Liver (tissue), 9 donors: ENCODE results near the gene C1S. TPM values are rescaled to one million over a fixed set of nuclear protein-coding genes. Genes with fewer than 3 reads are reported as not detected.

ENCODE experiments used
- DNase-seq: peaks from one replicate; pipeline ENCODE4 v3.0.0-alpha.2; 2017; ENCODE audit warnings: low spot score
- H3K27ac ChIP-seq, 2 donors: one replicate each; pipeline ENCODE4 v1.7.0; 2013; ENCODE audit warnings: inconsistent platforms in 2 of 2, low read length in 2 of 2, control low read depth in 1 of 2, low read depth in 1 of 2, mild to moderate bottlenecking in 1 of 2
- H3K27me3 ChIP-seq, 4 donors: one replicate each; pipeline versions ENCODE4 v1.6.1 to v1.7.0; 2013; ENCODE audit warnings: low read length in 3 of 4, inconsistent platforms in 1 of 4, mild to moderate bottlenecking in 1 of 4, moderate library complexity in 1 of 4; ENCODE audit not compliant: control insufficient read depth in 4 of 4, insufficient read depth in 4 of 4
- H3K36me3 ChIP-seq, 4 donors: one replicate each; pipeline versions ENCODE4 v1.6.1 to v1.7.0; 2013; ENCODE audit warnings: low read length in 3 of 4, mild to moderate bottlenecking in 3 of 4, low read depth in 1 of 4, moderate library complexity in 1 of 4; ENCODE audit not compliant: control insufficient read depth in 4 of 4, insufficient read depth in 3 of 4
- H3K4me1 ChIP-seq, 4 donors: one replicate each; pipeline versions ENCODE4 v1.6.1 to v1.7.0; 2013; ENCODE audit warnings: low read length in 3 of 4, mild to moderate bottlenecking in 3 of 4, moderate library complexity in 1 of 4; ENCODE audit not compliant: control insufficient read depth in 4 of 4, insufficient read depth in 4 of 4
- H3K4me3 ChIP-seq, 3 donors: one replicate each; pipeline versions ENCODE4 v1.6.1 to v1.7.0; 2013; ENCODE audit warnings: low read length in 3 of 3, control low read depth in 1 of 3, low read depth in 1 of 3, mild to moderate bottlenecking in 1 of 3
- H3K9ac ChIP-seq, 2 donors: one replicate each; pipeline ENCODE4 v1.7.0; 2013; ENCODE audit warnings: low read length in 2 of 2, mild to moderate bottlenecking in 2 of 2, moderate library complexity in 2 of 2, control low read depth in 1 of 2, low read depth in 1 of 2
- H3K9me3 ChIP-seq, 4 donors: one replicate each; pipeline versions ENCODE4 v1.6.1 to v1.7.0; 2013; ENCODE audit warnings: low read length in 3 of 4; ENCODE audit not compliant: control insufficient read depth in 4 of 4
- ATF3 ChIP-seq: IDR thresholded peaks from 2 replicates; pipeline ENCODE4 v1.6.1; 2016; ENCODE audit warnings: antibody characterized with exemption
- EGR1 ChIP-seq, 2 donors: IDR thresholded peaks; 2 replicates each; pipeline ENCODE4 v1.6.1; 2016 to 2018; ENCODE audit warnings: antibody characterized with exemption in 2 of 2, low read depth in 2 of 2
- FOXA1 ChIP-seq: IDR thresholded peaks from 2 replicates; pipeline ENCODE4 v1.6.1; 2016; ENCODE audit warnings: antibody characterized with exemption
- FOXA2 ChIP-seq: IDR thresholded peaks from 2 replicates; pipeline ENCODE4 v1.6.1; 2016; ENCODE audit warnings: antibody characterized with exemption
- GABPA ChIP-seq, 2 donors: IDR thresholded peaks in 1 of 2; conservative IDR thresholded peaks in 1 of 2; 2 replicates each; pipeline ENCODE4 v1.6.1; 2016; ENCODE audit warnings: antibody characterized with exemption in 2 of 2, mild to moderate bottlenecking in 1 of 2, moderate library complexity in 1 of 2
- HNF4A ChIP-seq, 2 donors: conservative IDR thresholded peaks; 2 replicates each; pipeline ENCODE4 v1.6.1; 2016; ENCODE audit warnings: antibody characterized with exemption in 2 of 2, mild to moderate bottlenecking in 2 of 2
- HNF4G ChIP-seq: IDR thresholded peaks from 2 replicates; pipeline ENCODE4 v1.6.1; 2016; ENCODE audit warnings: antibody characterized with exemption
- JUND ChIP-seq, 2 donors: IDR thresholded peaks; 2 replicates each; pipeline ENCODE4 v1.6.1; 2016; ENCODE audit warnings: antibody characterized with exemption in 2 of 2
- NR2F2 ChIP-seq: IDR thresholded peaks from 2 replicates; pipeline ENCODE4 v1.6.1; 2016; ENCODE audit warnings: antibody characterized with exemption
- RAD21 ChIP-seq, 2 donors: IDR thresholded peaks; 2 replicates each; pipeline ENCODE4 v1.6.1; 2016; ENCODE audit warnings: antibody characterized with exemption in 2 of 2, mild to moderate bottlenecking in 2 of 2
- REST ChIP-seq: IDR thresholded peaks from 2 replicates; pipeline ENCODE4 v1.6.1; 2016; ENCODE audit warnings: antibody characterized with exemption, mild to moderate bottlenecking
- RXRA ChIP-seq, 2 donors: IDR thresholded peaks; 2 replicates each; pipeline ENCODE4 v1.6.1; 2017 to 2018; ENCODE audit warnings: antibody characterized with exemption in 2 of 2, mild to moderate bottlenecking in 1 of 2
- SP1 ChIP-seq: IDR thresholded peaks from 2 replicates; pipeline ENCODE4 v1.6.1; 2018; ENCODE audit warnings: antibody characterized with exemption, mild to moderate bottlenecking
- TAF1 ChIP-seq: conservative IDR thresholded peaks from 2 replicates; pipeline ENCODE4 v1.6.1; 2016; ENCODE audit warnings: antibody characterized with exemption, mild to moderate bottlenecking
- YY1 ChIP-seq: IDR thresholded peaks from 2 replicates; pipeline ENCODE4 v1.6.1; 2016; ENCODE audit warnings: antibody characterized with exemption, mild to moderate bottlenecking
- WGBS: extraction: QIAGEN DNeasy Blood & Tissue Kit; methylation state at CpG from one replicate; pipeline ENCODE4 v1.1.7; 2013; 5-methylcytosine and 5-hydroxymethylcytosine counted together
- polyA plus RNA-seq, 2 donors: library from polyadenylated mRNA; stranded (reverse) in 1 of 2; unstranded in 1 of 2; fragments of 200-250 nt in 1 of 2; fragments of >200 nt in 1 of 2; fragmentation: Nextera tagmentation in 1 of 2; extraction: Ambion mirVana in 1 of 2; gene quantifications; one replicate each; pipeline versions ENCODE4 v1.2.1 to v1.2.3, GENCODE V29; 2013 to 2015
- total RNA-seq, 2 donors: library from RNA; depleted of rRNA; stranded (reverse); fragments of >200 nt; gene quantifications; one replicate each; pipeline ENCODE4 v1.2.3, GENCODE V29; 2014
- TF ChIP-seq, protein P1 (sequence below): IDR thresholded peaks from 2 replicates; pipeline ENCODE4 v1.6.1; 2016; ENCODE audit warnings: antibody characterized with exemption
- TF ChIP-seq, protein P2 (sequence below): IDR thresholded peaks from 2 replicates; pipeline ENCODE4 v1.6.1; 2016; ENCODE audit warnings: antibody characterized with exemption
- TF ChIP-seq, protein P3 (sequence below): fragments of 150-350 bp; IDR thresholded peaks from 2 replicates; pipeline ENCODE4 v1.5.1; 2017; ENCODE audit warnings: improper control_type of control experiment, low read depth, low read length; ENCODE audit not compliant: missing input control
- donor health status: healthy.
- donor health status: healthy.
- donor health status: healthy.
- donor health status: healthy.
- donor health status: healthy.

Gene C1S
- total and polyA plus RNA-seq, 4 donors, result 267 to 2,029 (median 1,568) TPM

GRCh38 chr12:7108796-7109571 is 48.5 kb downstream of the C1S start, which contains the start of gene C1RL:
TSS of gene C1RL (minus strand) at chr12:7109214. CDS start at chr12:7109180, 34 bp downstream.
- Histone ChIP-seq H3K4me3 (peak within 1 kb of the TSS; percentile 75 to 90 (median 85)), H3K4me1 (peaks cover 7 to 60% (median 40%) of the 10 kb centered on the region in 4 donors), H3K9ac (peak within 1 kb of the TSS; percentile 76 to 84), H3K27ac (peak within 1 kb of the TSS; percentile 84 to 94), H3K36me3 (peaks cover 2 to 9% (median 2%) of the 10 kb centered on the region in 4 donors), H3K27me3 (no peaks in the 10 kb centered on the region), H3K9me3 (no peaks in the 10 kb centered on the region)
- WGBS, result 6% methylated on average over 23 of the region's 23 CpGs
- TF ChIP-seq SP1, result peak; percentile 94
- TF ChIP-seq, protein P1, sequence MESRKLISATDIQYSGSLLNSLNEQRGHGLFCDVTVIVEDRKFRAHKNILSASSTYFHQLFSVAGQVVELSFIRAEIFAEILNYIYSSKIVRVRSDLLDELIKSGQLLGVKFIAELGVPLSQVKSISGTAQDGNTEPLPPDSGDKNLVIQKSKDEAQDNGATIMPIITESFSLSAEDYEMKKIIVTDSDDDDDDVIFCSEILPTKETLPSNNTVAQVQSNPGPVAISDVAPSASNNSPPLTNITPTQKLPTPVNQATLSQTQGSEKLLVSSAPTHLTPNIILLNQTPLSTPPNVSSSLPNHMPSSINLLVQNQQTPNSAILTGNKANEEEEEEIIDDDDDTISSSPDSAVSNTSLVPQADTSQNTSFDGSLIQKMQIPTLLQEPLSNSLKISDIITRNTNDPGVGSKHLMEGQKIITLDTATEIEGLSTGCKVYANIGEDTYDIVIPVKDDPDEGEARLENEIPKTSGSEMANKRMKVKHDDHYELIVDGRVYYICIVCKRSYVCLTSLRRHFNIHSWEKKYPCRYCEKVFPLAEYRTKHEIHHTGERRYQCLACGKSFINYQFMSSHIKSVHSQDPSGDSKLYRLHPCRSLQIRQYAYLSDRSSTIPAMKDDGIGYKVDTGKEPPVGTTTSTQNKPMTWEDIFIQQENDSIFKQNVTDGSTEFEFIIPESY, result no peak
- peak; percentile 64 for TF ChIP-seq ATF3
- TF ChIP-seq FOXA2, result peak; percentile 7
- peak; percentile 77 to 78 for TF ChIP-seq EGR1 (IDR thresholded peaks at IDR 0.05; ENCODE audit: low read depth in 2 of 2)
- peak; percentile 89 to 93 for TF ChIP-seq RAD21 (IDR thresholded peaks at IDR 0.05)
- TF ChIP-seq, protein P2, sequence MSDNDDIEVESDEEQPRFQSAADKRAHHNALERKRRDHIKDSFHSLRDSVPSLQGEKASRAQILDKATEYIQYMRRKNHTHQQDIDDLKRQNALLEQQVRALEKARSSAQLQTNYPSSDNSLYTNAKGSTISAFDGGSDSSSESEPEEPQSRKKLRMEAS, result peak; percentile 91
- TF ChIP-seq HNF4A (conservative IDR thresholded peaks at IDR 0.05), result peak; percentile 82 to 85
- peak; percentile 74 for TF ChIP-seq TAF1
- TF ChIP-seq NR2F2, result peak; percentile 99
- TF ChIP-seq, protein P3, sequence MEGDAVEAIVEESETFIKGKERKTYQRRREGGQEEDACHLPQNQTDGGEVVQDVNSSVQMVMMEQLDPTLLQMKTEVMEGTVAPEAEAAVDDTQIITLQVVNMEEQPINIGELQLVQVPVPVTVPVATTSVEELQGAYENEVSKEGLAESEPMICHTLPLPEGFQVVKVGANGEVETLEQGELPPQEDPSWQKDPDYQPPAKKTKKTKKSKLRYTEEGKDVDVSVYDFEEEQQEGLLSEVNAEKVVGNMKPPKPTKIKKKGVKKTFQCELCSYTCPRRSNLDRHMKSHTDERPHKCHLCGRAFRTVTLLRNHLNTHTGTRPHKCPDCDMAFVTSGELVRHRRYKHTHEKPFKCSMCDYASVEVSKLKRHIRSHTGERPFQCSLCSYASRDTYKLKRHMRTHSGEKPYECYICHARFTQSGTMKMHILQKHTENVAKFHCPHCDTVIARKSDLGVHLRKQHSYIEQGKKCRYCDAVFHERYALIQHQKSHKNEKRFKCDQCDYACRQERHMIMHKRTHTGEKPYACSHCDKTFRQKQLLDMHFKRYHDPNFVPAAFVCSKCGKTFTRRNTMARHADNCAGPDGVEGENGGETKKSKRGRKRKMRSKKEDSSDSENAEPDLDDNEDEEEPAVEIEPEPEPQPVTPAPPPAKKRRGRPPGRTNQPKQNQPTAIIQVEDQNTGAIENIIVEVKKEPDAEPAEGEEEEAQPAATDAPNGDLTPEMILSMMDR, result peak; percentile 100
- peak; percentile 37 to 57 for TF ChIP-seq GABPA (IDR thresholded peaks at IDR 0.05 in 1 of 2, conservative IDR thresholded peaks at IDR 0.05 in 1 of 2)
- TF ChIP-seq YY1, result peak; percentile 63
- TF ChIP-seq RXRA (IDR thresholded peaks at IDR 0.05), result peak; percentile 92 to 96
- peak; percentile 53 for TF ChIP-seq FOXA1
- TF ChIP-seq JUND (IDR thresholded peaks at IDR 0.05), result peak; percentile 33 to 63
- TF ChIP-seq HNF4G, result peak; percentile 60
- peak; percentile 75 for TF ChIP-seq REST
- peak; percentile 93 for DNase-seq
